ENCODE data around the gene CPLX1.
"Not testable (repeated sequence)": the region's sequence is repeated elsewhere in the genome, so short reads cannot be mapped to it uniquely, and the experiment has no call there.

CPLX1 gene

GRCh38 chr4:772118-772517 is 53.8 kb downstream of the CPLX1 start:
- DNase-seq = no peak

GRCh38 chr4:771464-771863 is 54.5 kb downstream of the CPLX1 start:
- no peak for DNase-seq

- no peak for DNase-seq
These were observed 55.9 kb downstream of the CPLX1 start for GRCh38 chr4:770022-770421.

GRCh38 chr4:769511-769910 is 56.4 kb downstream of the CPLX1 start:
- DNase-seq = no peak

GRCh38 chr4:768995-769394 is 56.9 kb downstream of the CPLX1 start:
- no peak for DNase-seq

GRCh38 chr4:768076-768475 is 57.9 kb downstream of the CPLX1 start:
- DNase-seq = no peak

- DNase-seq = no peak
These were observed 59.2 kb downstream of the CPLX1 start for GRCh38 chr4:766559-767283.

GRCh38 chr4:766152-766515 is 59.8 kb downstream of the CPLX1 start:
- DNase-seq = no peak

GRCh38 chr4:764405-765169 is 61.3 kb downstream of the CPLX1 start:
- no peak for DNase-seq

- no peak for DNase-seq
These were observed 62.0 kb downstream of the CPLX1 start for GRCh38 chr4:763922-764321.

- DNase-seq = no peak
These were observed 62.6 kb downstream of the CPLX1 start for GRCh38 chr4:763191-763810.

- no peak for DNase-seq
These were observed 63.4 kb downstream of the CPLX1 start for GRCh38 chr4:762211-763190.

- no peak for DNase-seq
These were observed 64.2 kb downstream of the CPLX1 start for GRCh38 chr4:761739-762138.

- DNase-seq = no peak
These were observed 64.8 kb downstream of the CPLX1 start for GRCh38 chr4:761086-761485.

GRCh38 chr4:760616-761015 is 65.3 kb downstream of the CPLX1 start:
- no peak for DNase-seq

- not testable (repeated sequence) for DNase-seq
These were observed 66.1 kb downstream of the CPLX1 start for GRCh38 chr4:759810-760209.

- DNase-seq = no peak
These were observed 68.8 kb downstream of the CPLX1 start for GRCh38 chr4:757111-757510.

- DNase-seq = no peak
These were observed 71.5 kb downstream of the CPLX1 start for GRCh38 chr4:754221-755120.

GRCh38 chr4:753186-753585 is 72.7 kb downstream of the CPLX1 start:
- DNase-seq = not testable (repeated sequence)

- DNase-seq = no peak
These were observed 73.6 kb downstream of the CPLX1 start for GRCh38 chr4:752196-752861.

- DNase-seq = no peak
These were observed 74.3 kb downstream of the CPLX1 start for GRCh38 chr4:751676-752075.

Measured in activated CD4-positive, alpha-beta T cell treated with anti-CD3 and anti-CD28 coated beads for 4 hours (primary cell).